GM18907 (cell line): ENCODE data around the gene NANOS3.
"Not testable (repeated sequence)": the region's sequence is repeated elsewhere in the genome, so short reads cannot be mapped to it uniquely, and the experiment has no call there.

Experiments
- ATAC-seq: cut with Tn5 transposase; IDR thresholded peaks from one replicate; pipeline ENCODE4 v1.9.1; 2021; ENCODE audit warnings: mild to moderate bottlenecking, moderate library complexity; ENCODE audit not compliant: unreplicated experiment

The NANOS3 gene

GRCh38 chr19:13918726-13919411 is 41.9 kb downstream of the NANOS3 start:
- ATAC-seq = no peak

DNA sequence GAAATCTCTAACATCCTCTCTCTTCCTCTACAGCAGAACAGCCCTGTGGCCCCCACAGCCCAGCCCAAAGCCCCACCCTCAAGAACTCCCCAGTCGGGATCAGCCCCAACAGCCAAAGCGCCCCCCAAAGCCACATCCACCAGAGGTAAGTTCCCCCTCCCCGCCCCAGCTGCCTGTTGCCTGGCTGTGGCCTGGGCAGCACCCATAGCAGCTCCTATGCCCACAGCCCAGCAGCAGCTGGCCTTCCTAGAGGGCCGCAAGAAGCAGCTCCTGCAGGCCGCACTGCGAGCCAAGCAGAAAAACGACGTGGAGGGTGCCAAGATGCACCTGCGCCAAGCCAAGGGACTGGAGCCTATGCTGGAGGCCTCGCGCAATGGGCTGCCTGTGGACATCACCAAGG is 43.6 kb downstream of the NANOS3 start:
- ATAC-seq = no peak

DNA sequence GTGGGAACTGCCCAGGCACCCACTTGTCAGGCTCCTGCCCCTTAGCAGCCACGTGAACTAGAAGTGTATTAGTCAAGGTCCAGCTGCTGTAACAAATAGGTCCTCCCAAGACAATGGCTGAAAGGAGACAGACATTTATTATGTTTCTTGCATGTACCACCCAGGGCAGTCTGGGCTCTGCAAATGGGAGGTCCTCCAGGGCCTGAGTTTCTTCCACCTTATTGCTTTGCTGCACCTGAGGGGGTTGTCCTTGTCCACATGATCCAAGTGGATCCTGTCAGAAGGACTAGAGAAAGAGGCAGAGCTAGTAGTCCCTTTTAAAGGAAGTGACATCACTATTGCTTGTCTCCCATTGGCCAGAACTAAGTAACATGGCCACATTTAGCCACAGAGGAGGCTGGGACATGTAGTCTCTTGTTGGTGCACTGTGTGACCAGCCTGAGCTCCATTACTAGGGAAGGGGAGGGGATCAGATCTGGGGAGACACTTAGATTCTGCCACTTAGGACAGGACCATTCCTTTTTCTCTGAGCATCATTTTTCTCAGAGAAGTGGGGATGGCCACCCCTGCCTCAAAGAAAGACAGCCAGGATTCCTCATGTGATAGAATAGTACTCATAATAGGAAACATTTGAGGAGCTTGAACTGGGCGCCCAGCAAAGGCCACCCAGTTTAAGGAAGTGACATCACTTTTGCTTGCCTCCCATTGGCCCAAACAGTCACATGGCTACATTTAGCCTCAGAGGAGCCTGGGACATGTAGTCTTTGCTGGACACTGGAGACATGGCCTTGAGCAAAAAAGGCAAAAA is 44.2 kb downstream of the NANOS3 start:
- no peak for ATAC-seq

- not testable (repeated sequence) for ATAC-seq
Measured at GRCh38 chr19:13922118-13922517, 45.2 kb downstream of the NANOS3 start.

GRCh38 chr19:13923194-13923987 is 46.5 kb downstream of the NANOS3 start:
- no peak for ATAC-seq

DNA sequence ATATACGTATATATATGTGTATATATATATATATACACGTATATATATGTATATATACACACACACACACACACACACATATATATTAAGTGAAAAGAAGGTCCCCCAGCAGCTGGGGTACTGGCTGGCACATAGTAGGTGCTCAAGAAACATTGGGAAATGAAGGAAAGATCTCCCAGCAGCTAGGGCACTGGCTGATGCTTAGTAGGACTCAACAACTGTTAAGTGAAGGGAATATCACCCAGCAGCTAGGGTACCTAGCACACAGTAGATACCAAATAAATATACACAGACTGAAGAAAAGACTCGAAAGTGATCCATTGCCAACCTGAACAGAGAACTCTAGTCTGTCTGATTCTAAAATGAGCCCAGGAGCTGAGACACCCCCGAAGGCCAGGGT is 49.1 kb downstream of the NANOS3 start:
- no peak for ATAC-seq

GRCh38 chr19:13926715-13927114 is 49.8 kb downstream of the NANOS3 start:
- no peak for ATAC-seq

DNA sequence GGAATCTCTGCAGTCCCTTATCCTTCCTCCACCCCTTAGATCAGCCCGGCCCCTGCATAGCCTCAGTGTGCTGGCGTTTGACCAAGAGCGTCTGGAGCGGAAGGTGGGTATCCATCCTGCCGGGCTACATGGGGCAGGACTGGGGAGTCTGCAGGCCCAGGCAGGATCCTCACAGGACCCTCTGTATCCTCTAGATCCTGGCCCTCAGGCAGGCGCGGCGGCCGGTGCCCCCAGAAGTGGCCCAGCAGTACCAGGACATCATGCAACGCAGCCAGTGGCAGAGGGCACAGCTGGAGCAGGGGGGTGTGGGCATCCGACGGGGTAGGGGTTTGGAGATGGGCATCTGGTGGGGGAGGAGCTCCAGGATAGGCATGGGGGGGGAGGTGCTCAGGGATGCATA is 52.4 kb downstream of the NANOS3 start:
- ATAC-seq = no peak

DNA sequence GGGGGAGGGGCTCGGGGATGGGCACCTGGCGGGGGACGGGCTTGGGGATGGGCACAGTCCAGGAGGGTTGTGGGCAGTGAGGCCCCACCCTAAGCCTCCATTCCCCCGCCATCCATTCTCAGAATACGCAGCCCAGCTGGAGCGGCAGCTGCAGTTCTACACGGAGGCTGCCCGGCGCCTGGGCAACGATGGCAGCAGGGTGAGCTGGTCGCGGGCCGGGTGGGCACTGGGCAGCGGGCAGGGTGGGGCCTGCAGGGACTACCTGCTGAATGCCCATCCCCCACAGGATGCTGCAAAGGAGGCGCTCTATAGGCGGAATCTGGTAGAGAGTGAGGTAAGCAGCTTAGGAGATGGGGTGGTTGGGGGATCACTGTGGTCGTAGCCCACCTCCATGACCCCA is 53.0 kb downstream of the NANOS3 start:
- no peak for ATAC-seq
